GM21367 (cell line): ENCODE results near the gene MCHR2.

Source experiments
- ATAC-seq: cut with Tn5 transposase; IDR thresholded peaks from one replicate; pipeline ENCODE4 v1.9.1; 2021; ENCODE audit not compliant: unreplicated experiment

The MCHR2 gene

GRCh38 chr6:99905209-99906106 is 88.6 kb downstream of the MCHR2 start:
- peak; percentile 97 for ATAC-seq

- no peak for ATAC-seq
These were observed 92.2 kb downstream of the MCHR2 start for GRCh38 chr6:99901596-99902384.

GRCh38 chr6:99894815-99895214 is 99.2 kb downstream of the MCHR2 start:
- ATAC-seq = no peak

GRCh38 chr6:99887066-99887465 is 107.0 kb downstream of the MCHR2 start:
- no peak for ATAC-seq

- no peak for ATAC-seq
These were observed 109.0 kb downstream of the MCHR2 start for GRCh38 chr6:99885051-99885450.

GRCh38 chr6:99882128-99882702 is 111.8 kb downstream of the MCHR2 start:
- no peak for ATAC-seq

GRCh38 chr6:99879431-99879830 is 114.6 kb downstream of the MCHR2 start:
- no peak for ATAC-seq

- no peak for ATAC-seq
These were observed 119.0 kb downstream of the MCHR2 start for GRCh38 chr6:99875068-99875467.

GRCh38 chr6:99873084-99873483 is 120.9 kb downstream of the MCHR2 start:
- no peak for ATAC-seq

- ATAC-seq = no peak
These were observed 122.4 kb downstream of the MCHR2 start for GRCh38 chr6:99871641-99872040.
